WTC11 (cell line): ENCODE measurements around the gene PFKP. TPM values are rescaled to one million over a fixed set of nuclear protein-coding genes. Genes with fewer than 3 reads are reported as not detected.

Experiments
- ATAC-seq: fragments of 200-7000 bp; cut with Tn5 transposase; 2 replicates; pipeline ENCODE4 v1.10.0; 2021; ENCODE audit warnings: mild to moderate bottlenecking, moderate library complexity
- CTCF ChIA-PET: fragments of 300-600 bp; sonication (Branson Sonifier 250); formaldehyde crosslinking; loops from one replicate; lab custom pipeline; 2021; ENCODE audit warnings: antibody characterized with exemption; lab: Charles Lee
- POLR2A ChIA-PET: fragments of 350-600 bp; sonication (Branson Sonifier 250); formaldehyde crosslinking; loops from one replicate; lab custom pipeline; 2021; ENCODE audit warnings: antibody characterized with exemption; lab: Charles Lee
- DNase-seq: peaks from one replicate; pipeline ENCODE4 v3.0.0; 2021; ENCODE audit warnings: low spot score
- H3K27ac Mint-ChIP-seq: 2 replicates; pipeline ENCODE4 v1.8.0; 2021; ENCODE audit warnings: mixed read lengths
- H3K27me3 Mint-ChIP-seq: 2 replicates; pipeline ENCODE4 v1.8.0; 2021; ENCODE audit warnings: low read depth, mild to moderate bottlenecking, moderate library complexity, mixed read lengths
- H3K36me3 Mint-ChIP-seq: 2 replicates; pipeline ENCODE4 v1.8.0; 2021; ENCODE audit warnings: mixed read lengths
- H3K4me1 Mint-ChIP-seq: 2 replicates; pipeline ENCODE4 v1.8.0; 2022; ENCODE audit warnings: mixed read lengths
- H3K4me3 Mint-ChIP-seq: 2 replicates; pipeline ENCODE4 v1.8.0; 2021; ENCODE audit warnings: mild to moderate bottlenecking, moderate library complexity, mixed read lengths
- H3K9me3 Mint-ChIP-seq: 2 replicates; pipeline ENCODE4 v1.8.0; 2021; ENCODE audit warnings: mixed read lengths
- ATF1 ChIP-seq: sonication (generic); formaldehyde crosslinking; IDR thresholded peaks from 2 replicates; pipeline ENCODE4 v1.8.1; 2023; ENCODE audit warnings: mild to moderate bottlenecking, moderate library complexity, missing genetic modification reagents
- CREB1 ChIP-seq: sonication (generic); formaldehyde crosslinking; IDR thresholded peaks from 2 replicates; pipeline ENCODE4 v1.8.0; 2023; ENCODE audit warnings: mild to moderate bottlenecking, missing genetic modification reagents
- ELF4 ChIP-seq: sonication (generic); formaldehyde crosslinking; IDR thresholded peaks from 2 replicates; pipeline ENCODE4 v1.8.1; 2022; ENCODE audit warnings: low read depth, mild to moderate bottlenecking, moderate library complexity, missing genetic modification reagents
- FOXP1 ChIP-seq: sonication (generic); formaldehyde crosslinking; IDR thresholded peaks from 2 replicates; pipeline ENCODE4 v1.8.0; 2022; ENCODE audit warnings: missing genetic modification reagents, mild to moderate bottlenecking, moderate library complexity, borderline replicate concordance
- JAZF1 ChIP-seq: fragments of 250-450 bp; sonication (Bioruptor Pico); IDR thresholded peaks from 2 replicates; pipeline ENCODE4 v1.9.0; 2021; ENCODE audit warnings: moderate library complexity, mild to moderate bottlenecking, inconsistent platforms
- MLX ChIP-seq: sonication (generic); formaldehyde crosslinking; IDR thresholded peaks from 2 replicates; pipeline ENCODE4 v1.8.1; 2023; ENCODE audit warnings: mild to moderate bottlenecking, missing genetic modification reagents, moderate library complexity
- MYBL2 ChIP-seq: sonication (generic); formaldehyde crosslinking; IDR thresholded peaks from 2 replicates; pipeline ENCODE4 v1.8.1; 2023; ENCODE audit warnings: mild to moderate bottlenecking, moderate library complexity, missing genetic modification reagents
- NFE2L1 ChIP-seq: sonication (generic); formaldehyde crosslinking; IDR thresholded peaks from 2 replicates; pipeline ENCODE4 v1.8.1; 2023; ENCODE audit warnings: missing genetic modification reagents
- RELA ChIP-seq: sonication (generic); formaldehyde crosslinking; IDR thresholded peaks from 2 replicates; pipeline ENCODE4 v1.8.1; 2022; ENCODE audit warnings: missing genetic modification reagents, mild to moderate bottlenecking, borderline replicate concordance
- SMAD3 ChIP-seq: sonication (generic); formaldehyde crosslinking; IDR thresholded peaks from 2 replicates; pipeline ENCODE4 v1.8.0; 2022; ENCODE audit warnings: missing genetic modification reagents, mild to moderate bottlenecking, borderline replicate concordance
- SP1 ChIP-seq: sonication (generic); formaldehyde crosslinking; conservative IDR thresholded peaks from 2 replicates; pipeline ENCODE4 v1.8.1; 2022; ENCODE audit warnings: missing genetic modification reagents
- ZNF219 ChIP-seq: sonication (generic); formaldehyde crosslinking; IDR thresholded peaks from 2 replicates; pipeline ENCODE4 v1.8.0; 2023; ENCODE audit warnings: missing genetic modification reagents, mild to moderate bottlenecking, borderline replicate concordance
- ZNF317 ChIP-seq: sonication (generic); formaldehyde crosslinking; IDR thresholded peaks from 2 replicates; pipeline ENCODE4 v1.8.1; 2023; ENCODE audit warnings: low read depth, mild to moderate bottlenecking, moderate library complexity, missing genetic modification reagents, borderline replicate concordance
- ZNF423 ChIP-seq: fragments of 250-450 bp; sonication (Bioruptor Pico); IDR thresholded peaks from 2 replicates; pipeline ENCODE4 v2.1.2; 2022; ENCODE audit warnings: mild to moderate bottlenecking, moderate library complexity
- total RNA-seq: library from RNA; stranded (reverse); gene quantifications from 3 replicates; pipeline ENCODE4 v1.2.3, GENCODE V29; 2021
- TF ChIP-seq, protein P1 (sequence below): fragments of 250-450 bp; sonication (Bioruptor Pico); IDR thresholded peaks from 2 replicates; pipeline ENCODE4 v1.9.0; 2021; ENCODE audit warnings: moderate library complexity, mild to moderate bottlenecking, inconsistent platforms, borderline replicate concordance
- TF ChIP-seq, protein P2 (sequence below): sonication (generic); formaldehyde crosslinking; IDR thresholded peaks from 2 replicates; pipeline ENCODE4 v1.8.0; 2023; ENCODE audit warnings: missing genetic modification reagents, mild to moderate bottlenecking, borderline replicate concordance
- TF ChIP-seq, protein P3 (sequence below): sonication (generic); formaldehyde crosslinking; IDR thresholded peaks from 2 replicates; pipeline ENCODE4 v1.8.1; 2022; ENCODE audit warnings: mild to moderate bottlenecking, moderate library complexity, missing genetic modification reagents
- TF ChIP-seq, protein P4 (sequence below): sonication (generic); formaldehyde crosslinking; IDR thresholded peaks from 2 replicates; pipeline ENCODE4 v1.8.1; 2023; ENCODE audit warnings: mild to moderate bottlenecking, moderate library complexity, missing genetic modification reagents
- TF ChIP-seq, protein P5 (sequence below): fragments of 200-600 bp; IDR thresholded peaks from 2 replicates; pipeline ENCODE4 v1.8.0; 2022; ENCODE audit warnings: antibody characterized with exemption

Gene PFKP
- total RNA-seq, 1 experiment from 2014 or later: 127 TPM

- H3K9me3 Mint-ChIP-seq: no peaks in the 10 kb centered on the region
- peaks cover 41% of the 10 kb centered on the region for H3K4me1 Mint-ChIP-seq
- ChIA-PET CTCF (no interaction called here), POLR2A (interaction anchor here (1.3 kb wide), 1 partner anchor 104 kb away, joined by 3 read pairs; the partner anchor contains the start of gene PITRM1)
- ATAC-seq (peak; percentile 26), DNase-seq (peak; percentile 48)
- peak overlapping the region; percentile 77 for H3K4me3 Mint-ChIP-seq
- peaks cover 30% of the 10 kb centered on the region for H3K36me3 Mint-ChIP-seq
- TF ChIP-seq ZNF317 (CRISPR knock-in tag) (peak; percentile 16; the same call in 1 of the 2 replicates), MLX (CRISPR knock-in tag) (no peak), MYBL2 (CRISPR knock-in tag) (peak; percentile 17; the same call in 1 of the 2 replicates), ELF4 (CRISPR knock-in tag) (no peak), ZNF219 (CRISPR knock-in tag) (peak; percentile 51; the same call in 1 of the 2 replicates), JAZF1 (CRISPR knock-in tag) (no peak), RELA (CRISPR knock-in tag) (no peak), NFE2L1 (CRISPR knock-in tag) (0 out of 2 replicates have a peak, but pooled peaks have one; percentile 32), FOXP1 (peak; percentile 66; the same call in 1 of the 2 replicates), SMAD3 (CRISPR knock-in tag) (no peak), ATF1 (CRISPR knock-in tag) (peak; percentile 62; the same call in 1 of the 2 replicates), CREB1 (no peak)
- TF ChIP-seq, protein P1, sequence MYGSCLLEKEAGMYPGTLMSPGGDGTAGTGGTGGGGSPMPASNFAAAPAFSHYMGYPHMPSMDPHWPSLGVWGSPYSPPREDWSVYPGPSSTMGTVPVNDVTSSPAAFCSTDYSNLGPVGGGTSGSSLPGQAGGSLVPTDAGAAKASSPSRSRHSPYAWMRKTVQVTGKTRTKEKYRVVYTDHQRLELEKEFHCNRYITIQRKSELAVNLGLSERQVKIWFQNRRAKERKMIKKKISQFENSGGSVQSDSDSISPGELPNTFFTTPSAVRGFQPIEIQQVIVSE (CRISPR knock-in tag): no peak
- TF ChIP-seq, protein P2, sequence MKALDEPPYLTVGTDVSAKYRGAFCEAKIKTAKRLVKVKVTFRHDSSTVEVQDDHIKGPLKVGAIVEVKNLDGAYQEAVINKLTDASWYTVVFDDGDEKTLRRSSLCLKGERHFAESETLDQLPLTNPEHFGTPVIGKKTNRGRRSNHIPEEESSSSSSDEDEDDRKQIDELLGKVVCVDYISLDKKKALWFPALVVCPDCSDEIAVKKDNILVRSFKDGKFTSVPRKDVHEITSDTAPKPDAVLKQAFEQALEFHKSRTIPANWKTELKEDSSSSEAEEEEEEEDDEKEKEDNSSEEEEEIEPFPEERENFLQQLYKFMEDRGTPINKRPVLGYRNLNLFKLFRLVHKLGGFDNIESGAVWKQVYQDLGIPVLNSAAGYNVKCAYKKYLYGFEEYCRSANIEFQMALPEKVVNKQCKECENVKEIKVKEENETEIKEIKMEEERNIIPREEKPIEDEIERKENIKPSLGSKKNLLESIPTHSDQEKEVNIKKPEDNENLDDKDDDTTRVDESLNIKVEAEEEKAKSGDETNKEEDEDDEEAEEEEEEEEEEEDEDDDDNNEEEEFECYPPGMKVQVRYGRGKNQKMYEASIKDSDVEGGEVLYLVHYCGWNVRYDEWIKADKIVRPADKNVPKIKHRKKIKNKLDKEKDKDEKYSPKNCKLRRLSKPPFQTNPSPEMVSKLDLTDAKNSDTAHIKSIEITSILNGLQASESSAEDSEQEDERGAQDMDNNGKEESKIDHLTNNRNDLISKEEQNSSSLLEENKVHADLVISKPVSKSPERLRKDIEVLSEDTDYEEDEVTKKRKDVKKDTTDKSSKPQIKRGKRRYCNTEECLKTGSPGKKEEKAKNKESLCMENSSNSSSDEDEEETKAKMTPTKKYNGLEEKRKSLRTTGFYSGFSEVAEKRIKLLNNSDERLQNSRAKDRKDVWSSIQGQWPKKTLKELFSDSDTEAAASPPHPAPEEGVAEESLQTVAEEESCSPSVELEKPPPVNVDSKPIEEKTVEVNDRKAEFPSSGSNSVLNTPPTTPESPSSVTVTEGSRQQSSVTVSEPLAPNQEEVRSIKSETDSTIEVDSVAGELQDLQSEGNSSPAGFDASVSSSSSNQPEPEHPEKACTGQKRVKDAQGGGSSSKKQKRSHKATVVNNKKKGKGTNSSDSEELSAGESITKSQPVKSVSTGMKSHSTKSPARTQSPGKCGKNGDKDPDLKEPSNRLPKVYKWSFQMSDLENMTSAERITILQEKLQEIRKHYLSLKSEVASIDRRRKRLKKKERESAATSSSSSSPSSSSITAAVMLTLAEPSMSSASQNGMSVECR: no peak
- TF ChIP-seq, protein P3, sequence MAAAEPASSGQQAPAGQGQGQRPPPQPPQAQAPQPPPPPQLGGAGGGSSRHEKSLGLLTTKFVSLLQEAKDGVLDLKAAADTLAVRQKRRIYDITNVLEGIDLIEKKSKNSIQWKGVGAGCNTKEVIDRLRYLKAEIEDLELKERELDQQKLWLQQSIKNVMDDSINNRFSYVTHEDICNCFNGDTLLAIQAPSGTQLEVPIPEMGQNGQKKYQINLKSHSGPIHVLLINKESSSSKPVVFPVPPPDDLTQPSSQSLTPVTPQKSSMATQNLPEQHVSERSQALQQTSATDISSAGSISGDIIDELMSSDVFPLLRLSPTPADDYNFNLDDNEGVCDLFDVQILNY: peak; percentile 29; the same call in 1 of the 2 replicates
- no peak overlapping the region for H3K27ac Mint-ChIP-seq
- peaks cover 25% of the 10 kb centered on the region for H3K27me3 Mint-ChIP-seq
These were observed 1.0 kb downstream of the PFKP start for GRCh38 chr10:3068201-3068967.

DNA sequence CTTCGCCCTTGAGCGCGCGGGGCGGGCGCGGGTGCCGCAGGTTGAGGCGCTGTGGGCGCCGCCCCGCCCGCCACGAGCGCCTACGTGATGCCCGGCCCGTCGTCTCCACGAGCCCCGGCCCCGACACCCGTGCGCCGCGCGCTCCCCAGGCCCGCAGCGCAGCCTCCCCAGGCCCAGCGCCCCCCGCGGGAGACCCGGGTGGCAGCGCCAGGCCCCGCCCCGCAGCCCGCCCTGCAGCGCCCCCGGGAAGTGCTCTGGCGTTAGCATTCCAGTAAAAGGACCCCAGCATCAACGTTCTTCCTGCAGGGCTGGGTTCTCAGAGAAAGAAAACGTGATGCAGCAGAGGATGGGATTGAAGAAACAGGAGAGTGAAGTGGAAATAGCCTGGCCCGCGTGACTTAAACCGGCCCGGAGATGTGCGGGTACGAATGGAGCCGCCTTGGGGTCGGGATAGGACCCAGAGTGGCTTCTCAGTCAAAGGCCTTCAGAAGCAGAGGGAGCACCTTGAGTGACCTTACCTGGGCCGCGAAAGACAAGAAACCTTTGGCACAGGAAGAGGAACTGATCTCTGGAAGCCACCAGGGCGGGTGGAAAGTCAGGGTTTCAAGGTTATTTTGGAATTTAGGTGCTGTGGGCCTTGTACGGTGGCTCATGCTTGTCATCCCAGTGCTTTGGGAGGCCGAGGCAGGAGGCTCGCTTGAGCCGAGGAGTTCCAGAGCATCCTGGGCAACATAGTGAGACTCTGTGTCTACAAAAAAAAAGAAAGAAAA lies 1.8 kb downstream of the PFKP start:
- Mint-ChIP-seq H3K27me3 (peaks cover 19% of the 10 kb centered on the region), H3K36me3 (peaks cover 36% of the 10 kb centered on the region), H3K4me3 (peak overlapping the region; percentile 77), H3K4me1 (peaks cover 49% of the 10 kb centered on the region), H3K27ac (0 out of 2 replicates have a peak overlapping the region, but pooled peaks have one; percentile 9), H3K9me3 (no peaks in the 10 kb centered on the region)
- DNase-seq: peak; percentile 45
- peak; percentile 24 for ATAC-seq
- ChIA-PET POLR2A (no interaction called here), CTCF (interaction anchor here (0.7 kb wide), 1 partner anchor 9 kb away, joined by 3 read pairs; no protein-coding TSS in a partner anchor)
- TF ChIP-seq SP1 (CRISPR knock-in tag) (peak; percentile 55; the same call in 1 of the 2 replicates), ZNF423 (CRISPR knock-in tag) (peak; percentile 82), MYBL2 (CRISPR knock-in tag) (0 out of 2 replicates have a peak, but pooled peaks have one; percentile 15)
- TF ChIP-seq, protein P4, sequence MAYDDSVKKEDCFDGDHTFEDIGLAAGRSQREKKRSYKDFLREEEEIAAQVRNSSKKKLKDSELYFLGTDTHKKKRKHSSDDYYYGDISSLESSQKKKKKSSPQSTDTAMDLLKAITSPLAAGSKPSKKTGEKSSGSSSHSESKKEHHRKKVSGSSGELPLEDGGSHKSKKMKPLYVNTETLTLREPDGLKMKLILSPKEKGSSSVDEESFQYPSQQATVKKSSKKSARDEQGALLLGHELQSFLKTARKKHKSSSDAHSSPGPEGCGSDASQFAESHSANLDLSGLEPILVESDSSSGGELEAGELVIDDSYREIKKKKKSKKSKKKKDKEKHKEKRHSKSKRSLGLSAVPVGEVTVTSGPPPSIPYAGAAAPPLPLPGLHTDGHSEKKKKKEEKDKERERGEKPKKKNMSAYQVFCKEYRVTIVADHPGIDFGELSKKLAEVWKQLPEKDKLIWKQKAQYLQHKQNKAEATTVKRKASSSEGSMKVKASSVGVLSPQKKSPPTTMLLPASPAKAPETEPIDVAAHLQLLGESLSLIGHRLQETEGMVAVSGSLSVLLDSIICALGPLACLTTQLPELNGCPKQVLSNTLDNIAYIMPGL: no peak
- TF ChIP-seq, protein P5, sequence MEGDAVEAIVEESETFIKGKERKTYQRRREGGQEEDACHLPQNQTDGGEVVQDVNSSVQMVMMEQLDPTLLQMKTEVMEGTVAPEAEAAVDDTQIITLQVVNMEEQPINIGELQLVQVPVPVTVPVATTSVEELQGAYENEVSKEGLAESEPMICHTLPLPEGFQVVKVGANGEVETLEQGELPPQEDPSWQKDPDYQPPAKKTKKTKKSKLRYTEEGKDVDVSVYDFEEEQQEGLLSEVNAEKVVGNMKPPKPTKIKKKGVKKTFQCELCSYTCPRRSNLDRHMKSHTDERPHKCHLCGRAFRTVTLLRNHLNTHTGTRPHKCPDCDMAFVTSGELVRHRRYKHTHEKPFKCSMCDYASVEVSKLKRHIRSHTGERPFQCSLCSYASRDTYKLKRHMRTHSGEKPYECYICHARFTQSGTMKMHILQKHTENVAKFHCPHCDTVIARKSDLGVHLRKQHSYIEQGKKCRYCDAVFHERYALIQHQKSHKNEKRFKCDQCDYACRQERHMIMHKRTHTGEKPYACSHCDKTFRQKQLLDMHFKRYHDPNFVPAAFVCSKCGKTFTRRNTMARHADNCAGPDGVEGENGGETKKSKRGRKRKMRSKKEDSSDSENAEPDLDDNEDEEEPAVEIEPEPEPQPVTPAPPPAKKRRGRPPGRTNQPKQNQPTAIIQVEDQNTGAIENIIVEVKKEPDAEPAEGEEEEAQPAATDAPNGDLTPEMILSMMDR: no peak
